ENCODE results near the gene KCNQ1. TPM values are rescaled to one million over a fixed set of nuclear protein-coding genes. Genes with fewer than 3 reads are reported as not detected.

Gene KCNQ1
- total RNA-seq, 3 donors from 2014 or later: 3.6 to 6.2 (median 5.1) TPM

GRCh38 chr11:2790568-2790921 is 345.7 kb downstream of the KCNQ1 start:
- Histone ChIP-seq H3K27ac (no peak overlapping the region), H3K4me1 (no peaks in the 10 kb centered on the region), H3K36me3 (no peaks in the 10 kb centered on the region), H3K9me3 (no peaks in the 10 kb centered on the region), H3K27me3 (no peaks in the 10 kb centered on the region), H3K4me3 (no peak overlapping the region)
- TF ChIP-seq CTCF (IDR thresholded peaks at IDR 0.05): no peak
- no peak for TF ChIP-seq POLR2A (IDR thresholded peaks at IDR 0.05)
- no peak for TF ChIP-seq POLR2AphosphoS5 (IDR thresholded peaks at IDR 0.05)
- intact Hi-C loops (cut with DNase I; ENCODE audit: low total_unique reads): no loop called here
- DNase-seq (ENCODE audit: low spot score in 2 of 2): peak in 1 of 2 donors; percentile 12

- intact Hi-C loops (cut with DNase I; ENCODE audit: low total_unique reads): no loop called here
- Histone ChIP-seq H3K4me1 (no peaks in the 10 kb centered on the region), H3K36me3 (no peaks in the 10 kb centered on the region), H3K4me3 (peak overlapping the region; percentile 41 to 80 (median 60)), H3K27ac (no peak overlapping the region), H3K9me3 (no peaks in the 10 kb centered on the region), H3K27me3 (no peaks in the 10 kb centered on the region)
- DNase-seq (ENCODE audit: low spot score in 2 of 2): peak in 1 of 2 donors; percentile 48
- no peak for TF ChIP-seq CTCF (IDR thresholded peaks at IDR 0.05)
- TF ChIP-seq POLR2A (IDR thresholded peaks at IDR 0.05): no peak
- no peak for TF ChIP-seq POLR2AphosphoS5 (IDR thresholded peaks at IDR 0.05)
Measured at GRCh38 chr11:2791139-2791520, 346.3 kb downstream of the KCNQ1 start.

- TF ChIP-seq CTCF (IDR thresholded peaks at IDR 0.05) (no peak), POLR2A (IDR thresholded peaks at IDR 0.05) (no peak), POLR2AphosphoS5 (IDR thresholded peaks at IDR 0.05) (no peak)
- Histone ChIP-seq H3K4me3 (peak overlapping the region; percentile 41 to 80 (median 60)), H3K27ac (peak overlapping the region in 1 of 2 donors; percentile 29), H3K4me1 (no peaks in the 10 kb centered on the region), H3K9me3 (no peaks in the 10 kb centered on the region), H3K27me3 (no peaks in the 10 kb centered on the region), H3K36me3 (no peaks in the 10 kb centered on the region)
- peak in 1 of 2 donors; percentile 51 for DNase-seq (ENCODE audit: low spot score in 2 of 2)
- intact Hi-C loops (cut with DNase I; ENCODE audit: low total_unique reads): no loop called here
Measured at GRCh38 chr11:2791521-2792380, 346.9 kb downstream of the KCNQ1 start.

DNA sequence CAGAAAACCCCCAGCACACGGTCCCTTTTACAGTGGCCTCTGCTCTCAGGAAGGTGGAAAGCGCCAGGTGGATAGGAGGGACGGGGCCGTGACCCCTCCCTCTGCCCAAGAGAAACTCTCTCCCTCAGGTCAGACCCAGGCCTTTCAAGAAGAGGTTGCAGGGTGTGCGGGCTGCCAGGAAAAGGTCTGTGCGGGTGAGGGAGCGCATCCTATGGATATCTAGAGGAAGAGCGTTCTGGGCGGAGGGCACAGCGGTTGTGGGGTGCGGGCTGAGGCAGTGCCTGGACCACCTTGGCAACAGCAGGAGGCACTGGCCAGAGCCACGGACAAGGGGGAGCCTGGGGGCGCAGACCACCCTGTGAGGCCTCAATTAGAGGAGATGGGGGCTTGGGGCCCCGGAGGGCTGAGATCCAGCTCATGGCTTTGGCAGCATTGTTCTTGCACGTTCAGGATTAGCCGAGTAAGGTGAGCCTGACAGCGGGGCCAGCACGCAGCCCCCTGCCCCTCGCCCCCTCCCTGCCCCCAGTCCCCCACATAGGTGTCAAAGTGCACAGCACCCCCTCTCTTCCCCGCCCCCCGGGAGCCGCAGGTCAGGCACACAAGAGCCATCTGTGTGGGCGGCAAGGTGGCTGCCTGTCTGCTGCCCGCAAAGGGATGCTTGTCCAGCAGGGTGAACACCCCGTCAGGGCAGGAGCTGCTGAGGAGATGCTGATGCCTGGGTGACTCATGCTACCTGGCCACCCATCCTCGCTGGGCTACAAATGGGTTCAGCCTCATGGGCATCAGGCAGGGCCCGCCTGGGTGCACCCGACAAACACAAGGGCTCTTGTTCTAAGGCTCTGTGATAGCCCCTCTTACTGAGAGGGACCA is 347.8 kb downstream of the KCNQ1 start:
- Histone ChIP-seq H3K4me3 (no peak overlapping the region), H3K36me3 (no peaks in the 10 kb centered on the region), H3K27me3 (no peaks in the 10 kb centered on the region), H3K9me3 (no peaks in the 10 kb centered on the region), H3K27ac (no peak overlapping the region), H3K4me1 (no peaks in the 10 kb centered on the region)
- intact Hi-C loops (cut with DNase I; ENCODE audit: low total_unique reads): no loop called here
- no peak for TF ChIP-seq POLR2A (IDR thresholded peaks at IDR 0.05)
- TF ChIP-seq POLR2AphosphoS5 (IDR thresholded peaks at IDR 0.05): no peak
- TF ChIP-seq CTCF (IDR thresholded peaks at IDR 0.05): no peak
- DNase-seq (ENCODE audit: low spot score in 2 of 2): peak in 1 of 2 donors; percentile 47

DNA sequence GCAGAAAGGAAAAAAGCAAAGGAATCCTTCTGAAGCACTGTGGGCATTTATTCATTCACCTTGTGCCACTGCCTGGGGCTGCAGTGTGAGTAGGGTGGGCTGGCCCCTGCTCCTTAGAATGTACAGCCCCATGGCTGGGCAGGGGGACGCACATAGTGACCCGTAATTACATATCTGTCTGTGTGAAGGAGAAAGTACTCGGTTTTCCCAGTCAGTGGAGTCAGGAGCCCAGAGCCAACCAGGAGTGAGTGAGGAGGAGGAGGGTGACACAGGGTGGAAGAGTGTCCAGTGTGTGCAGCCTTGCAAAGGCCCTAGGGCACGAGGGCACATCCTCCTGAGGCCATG is 348.9 kb downstream of the KCNQ1 start:
- Histone ChIP-seq H3K4me1 (no peaks in the 10 kb centered on the region), H3K9me3 (no peaks in the 10 kb centered on the region), H3K27ac (no peak overlapping the region), H3K36me3 (no peaks in the 10 kb centered on the region), H3K27me3 (no peaks in the 10 kb centered on the region), H3K4me3 (no peak overlapping the region)
- DNase-seq (ENCODE audit: low spot score in 2 of 2): no peak
- no peak for TF ChIP-seq CTCF (IDR thresholded peaks at IDR 0.05)
- no peak for TF ChIP-seq POLR2A (IDR thresholded peaks at IDR 0.05)
- no peak for TF ChIP-seq POLR2AphosphoS5 (IDR thresholded peaks at IDR 0.05)
- intact Hi-C loops (cut with DNase I; ENCODE audit: low total_unique reads): no loop called here
